VCaP (cell line): Measurements from ENCODE around the gene PHACTR3.

Source experiments
- H3K27ac ChIP-seq: fragments of 450-650 bp; 2 replicates; pipeline ENCODE4 v1.5.1; 2017
- TF ChIP-seq, protein P1 (sequence below): fragments of 450-650 bp; conservative IDR thresholded peaks from 2 replicates; pipeline ENCODE4 v1.5.1; 2017; ENCODE audit warnings: mild to moderate bottlenecking, moderate library complexity

The PHACTR3 gene

DNA sequence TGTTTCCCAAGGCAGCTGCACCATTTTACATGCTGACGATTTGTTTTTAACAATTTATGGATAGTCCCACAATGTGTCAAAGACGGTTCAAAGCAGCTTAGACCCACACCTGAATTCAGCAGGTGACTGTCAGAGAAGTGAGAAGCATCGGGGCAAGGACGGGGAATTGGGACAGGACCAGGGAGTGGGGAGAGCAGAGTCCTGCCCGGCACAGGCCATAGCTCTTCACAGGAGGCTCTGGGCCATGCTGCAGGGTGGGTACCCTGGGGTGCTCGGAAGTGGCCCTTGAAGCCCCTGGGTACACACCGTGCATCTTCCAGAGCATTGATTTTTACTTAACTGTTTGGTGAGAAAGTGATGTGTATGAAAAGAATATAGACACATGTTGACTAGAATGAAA lies 33.2 kb upstream of the PHACTR3 start:
- peak overlapping the region; percentile 31; the same call in 1 of the 2 replicates for H3K27ac ChIP-seq
- TF ChIP-seq, protein P1, sequence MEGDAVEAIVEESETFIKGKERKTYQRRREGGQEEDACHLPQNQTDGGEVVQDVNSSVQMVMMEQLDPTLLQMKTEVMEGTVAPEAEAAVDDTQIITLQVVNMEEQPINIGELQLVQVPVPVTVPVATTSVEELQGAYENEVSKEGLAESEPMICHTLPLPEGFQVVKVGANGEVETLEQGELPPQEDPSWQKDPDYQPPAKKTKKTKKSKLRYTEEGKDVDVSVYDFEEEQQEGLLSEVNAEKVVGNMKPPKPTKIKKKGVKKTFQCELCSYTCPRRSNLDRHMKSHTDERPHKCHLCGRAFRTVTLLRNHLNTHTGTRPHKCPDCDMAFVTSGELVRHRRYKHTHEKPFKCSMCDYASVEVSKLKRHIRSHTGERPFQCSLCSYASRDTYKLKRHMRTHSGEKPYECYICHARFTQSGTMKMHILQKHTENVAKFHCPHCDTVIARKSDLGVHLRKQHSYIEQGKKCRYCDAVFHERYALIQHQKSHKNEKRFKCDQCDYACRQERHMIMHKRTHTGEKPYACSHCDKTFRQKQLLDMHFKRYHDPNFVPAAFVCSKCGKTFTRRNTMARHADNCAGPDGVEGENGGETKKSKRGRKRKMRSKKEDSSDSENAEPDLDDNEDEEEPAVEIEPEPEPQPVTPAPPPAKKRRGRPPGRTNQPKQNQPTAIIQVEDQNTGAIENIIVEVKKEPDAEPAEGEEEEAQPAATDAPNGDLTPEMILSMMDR = no peak

DNA sequence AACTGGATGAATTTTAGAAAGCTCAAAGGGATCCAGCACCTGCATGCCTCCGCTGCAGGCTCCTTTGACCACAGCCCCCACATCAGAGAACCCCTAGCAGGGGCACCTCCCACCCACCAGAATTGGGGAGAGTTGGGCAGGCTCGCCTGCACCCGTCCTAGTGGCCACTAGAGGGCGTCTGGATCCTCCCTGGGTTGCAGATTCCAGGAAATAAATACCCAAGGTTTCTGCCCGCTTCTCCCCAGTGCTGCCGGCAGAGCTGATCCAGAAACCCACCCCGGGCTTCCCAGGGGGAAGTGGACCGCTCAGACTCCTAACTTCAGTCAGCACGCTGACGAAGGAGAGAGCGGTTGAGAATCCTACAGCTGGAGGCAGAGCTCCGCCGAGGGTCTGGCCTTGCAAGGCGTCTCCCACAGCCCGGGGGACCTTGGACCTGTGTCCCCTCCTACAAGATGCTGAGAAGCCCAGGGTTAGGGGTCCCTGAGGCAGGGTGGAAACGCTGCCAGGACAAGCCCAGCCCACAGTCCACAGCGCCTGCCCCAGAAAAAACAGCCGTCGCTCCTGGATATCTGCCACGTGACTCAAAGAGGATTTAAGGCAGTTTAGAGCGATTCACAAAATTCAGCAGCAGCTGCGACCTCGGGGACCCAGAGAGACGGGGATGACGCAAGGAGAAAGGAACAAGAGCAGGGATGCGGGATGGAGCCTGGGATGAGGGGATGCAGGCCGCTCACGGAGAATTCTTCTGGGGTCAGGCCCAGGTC lies 32.6 kb upstream of the PHACTR3 start:
- peak overlapping the region; percentile 31; the same call in 1 of the 2 replicates for H3K27ac ChIP-seq
- TF ChIP-seq, protein P1 = peak; percentile 99

DNA sequence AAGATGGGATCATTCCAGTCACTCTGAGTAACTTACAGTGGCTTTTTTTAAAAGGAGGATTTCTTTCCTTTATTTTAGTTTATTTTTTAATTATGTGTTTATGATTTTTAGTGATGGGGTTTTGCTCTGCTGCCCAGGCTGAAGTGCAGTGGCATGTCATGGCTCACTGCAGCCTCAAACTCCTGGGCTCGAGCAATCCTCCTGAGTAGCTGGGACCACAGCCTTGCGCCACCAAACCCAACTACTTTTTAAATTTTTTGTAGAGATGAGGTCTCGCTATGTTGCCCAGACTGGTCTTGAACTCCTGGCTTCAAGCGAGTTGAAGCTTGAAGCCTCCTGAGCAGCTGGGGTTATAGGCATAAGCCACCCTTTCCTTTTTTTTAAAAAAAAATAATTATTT lies 31.8 kb upstream of the PHACTR3 start:
- H3K27ac ChIP-seq = no peak overlapping the region
- TF ChIP-seq, protein P1 = no peak

- H3K27ac ChIP-seq = no peak overlapping the region
- TF ChIP-seq, protein P1 = no peak
Observed at GRCh38 chr20:59573837-59574236, 30.5 kb upstream of the PHACTR3 start.

DNA sequence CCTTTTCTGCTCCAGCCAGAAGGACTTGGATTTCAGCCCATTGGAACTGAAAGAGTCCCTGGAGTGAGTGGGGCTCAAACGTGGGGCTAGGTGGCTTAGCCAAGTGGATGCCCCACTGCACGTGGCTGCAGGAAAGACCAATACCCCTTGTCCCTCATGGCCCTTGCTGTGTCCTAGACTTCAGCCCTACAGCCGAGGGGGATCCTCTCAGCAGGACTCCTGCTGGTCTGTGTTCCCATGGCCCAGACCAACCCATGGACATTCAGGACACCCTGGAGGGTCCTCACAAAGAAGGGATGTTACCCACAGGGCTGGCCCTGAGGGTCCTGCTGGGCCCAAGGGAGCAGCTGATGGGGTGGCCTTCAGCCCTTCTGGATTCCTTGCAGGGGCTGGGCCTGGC lies 30.0 kb upstream of the PHACTR3 start:
- H3K27ac ChIP-seq = no peak overlapping the region
- TF ChIP-seq, protein P1 = no peak

DNA sequence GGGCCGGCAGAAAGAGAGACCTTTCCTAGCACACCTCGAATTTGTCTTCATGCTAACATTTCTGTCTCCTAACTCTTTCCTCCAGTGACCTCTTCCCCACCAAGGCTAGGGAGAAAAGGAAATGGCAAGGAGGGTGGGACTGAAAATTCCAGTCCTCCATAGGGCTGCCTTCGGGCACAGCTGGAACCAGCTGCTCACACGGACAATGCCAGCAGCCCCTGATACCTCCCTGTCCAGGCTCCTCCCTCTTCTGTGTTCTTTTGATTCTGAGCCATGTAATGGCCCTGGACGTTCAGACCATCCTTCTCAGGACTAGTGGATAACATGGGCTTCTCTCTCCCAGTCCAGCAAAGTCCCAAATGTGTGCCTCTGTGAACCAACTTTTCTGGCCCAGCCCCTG lies 29.1 kb upstream of the PHACTR3 start:
- no peak overlapping the region for H3K27ac ChIP-seq

GRCh38 chr20:59575653-59576052 lies 28.7 kb upstream of the PHACTR3 start:
- TF ChIP-seq, protein P1 = no peak

More for the DNA sequence above, 29.1 kb upstream of the PHACTR3 start:
- TF ChIP-seq, protein P1 = no peak

More at GRCh38 chr20:59575653-59576052, 28.7 kb upstream of the PHACTR3 start:
- H3K27ac ChIP-seq = no peak overlapping the region
